Lung (tissue), 12 donors: ENCODE measurements around the gene EEA1. TPM values are rescaled to one million over a fixed set of nuclear protein-coding genes. Genes with fewer than 3 reads are reported as not detected.

Experiments
- ATAC-seq: fragments of 200-7000 bp; cut with Tn5 transposase; one replicate; pipeline ENCODE4 v1.9.1; 2020; ENCODE audit warnings: moderate number of reproducible peaks; ENCODE audit not compliant: insufficient read depth, low FRiP score
- DNase-seq, 3 donors: peaks; one replicate each; pipeline ENCODE4 v3.0.0-alpha.2; 2013 to 2017
- H3K27ac ChIP-seq, 2 donors: one replicate each; pipeline ENCODE4 v1.5.1; 2013; ENCODE audit warnings: mild to moderate bottlenecking in 2 of 2, moderate library complexity in 2 of 2, control low read depth in 1 of 2, inconsistent platforms in 1 of 2, low read depth in 1 of 2, low read length in 1 of 2
- H3K27me3 ChIP-seq, 3 donors: one replicate each; pipeline ENCODE4 v1.5.1; 2013; ENCODE audit warnings: low read length in 2 of 3; ENCODE audit not compliant: control insufficient read depth in 3 of 3, insufficient read depth in 3 of 3
- H3K36me3 ChIP-seq, 4 donors: one replicate each; pipeline ENCODE4 v1.5.1; 2013; ENCODE audit warnings: low read length in 4 of 4, mild to moderate bottlenecking in 1 of 4, moderate library complexity in 1 of 4; ENCODE audit not compliant: control insufficient read depth in 4 of 4, insufficient read depth in 4 of 4
- H3K4me1 ChIP-seq, 5 donors: one replicate each; pipeline ENCODE4 v1.5.1; 2013; ENCODE audit warnings: low read length in 5 of 5, mild to moderate bottlenecking in 2 of 5, moderate library complexity in 1 of 5; ENCODE audit not compliant: control insufficient read depth in 5 of 5, insufficient read depth in 5 of 5
- H3K4me3 ChIP-seq: one replicate; pipeline ENCODE4 v1.5.1; 2013; ENCODE audit warnings: mild to moderate bottlenecking, control low read depth, moderate library complexity
- H3K9ac ChIP-seq, 2 donors: one replicate each; pipeline ENCODE4 v1.5.1; 2013; ENCODE audit warnings: low read length in 2 of 2, control low read depth in 1 of 2; ENCODE audit not compliant: insufficient read depth in 1 of 2
- H3K9me3 ChIP-seq, 4 donors: one replicate each; pipeline ENCODE4 v1.5.1; 2013; ENCODE audit warnings: low read length in 3 of 4, mild to moderate bottlenecking in 1 of 4, moderate library complexity in 1 of 4; ENCODE audit not compliant: control insufficient read depth in 4 of 4, insufficient read depth in 3 of 4
- WGBS, 2 donors: extraction: QIAGEN DNeasy Blood & Tissue Kit; methylation state at CpG; one replicate each; pipeline ENCODE4 v1.1.7; 2013; 5-methylcytosine and 5-hydroxymethylcytosine counted together
- polyA plus RNA-seq, 2 donors: library from polyadenylated mRNA; stranded (reverse); fragments of 200-250 nt; gene quantifications; one replicate each; pipeline ENCODE4 v1.2.1, GENCODE V29; 2013
- total RNA-seq, 2 donors: library from RNA; depleted of rRNA in 1 of 2; stranded (reverse); fragments of >200 nt in 1 of 2; gene quantifications; one replicate each; pipeline ENCODE4 v1.2.1, GENCODE V29; 2014 to 2021
- TF ChIP-seq, protein P1 (sequence below): IDR thresholded peaks from 2 replicates; pipeline ENCODE4 v1.5.1; 2012; ENCODE audit warnings: mild to moderate bottlenecking; ENCODE audit errors: control extremely low read depth, extremely low read depth
- donor health status: control.
- donor health status: control.
- donor health status: Bipolar disorder and iron deficiency.
- donor health status: healthy.
- donor health status: DM: yes; HTN: yes; CAD: no.

Gene EEA1
- total and polyA plus RNA-seq, 4 donors = 3.7 to 37.0 (median 15.8) TPM

DNA sequence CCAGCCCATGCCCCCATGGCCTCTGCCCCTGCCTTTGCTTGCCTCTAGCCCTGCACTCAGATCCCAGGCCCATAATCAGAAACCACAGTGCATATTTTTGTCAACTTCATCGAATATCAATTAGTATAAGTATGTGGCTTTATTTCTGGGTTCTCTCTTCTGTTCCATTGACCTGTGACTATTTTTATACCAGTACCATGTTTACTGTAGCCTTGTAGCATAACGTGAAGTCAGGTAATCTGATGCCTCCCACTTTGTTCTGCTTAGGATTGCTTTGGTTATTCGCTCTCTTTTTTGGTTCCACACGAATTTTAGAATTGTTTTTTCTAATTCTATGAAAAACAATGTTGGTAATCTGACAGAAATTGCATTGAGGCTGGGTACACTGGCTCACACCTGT, 14.9 kb downstream of the EEA1 start:
- no peak for ATAC-seq
- WGBS, 2 donors = 95 to 97% methylated on average over 4 of the region's 4 CpGs

DNA sequence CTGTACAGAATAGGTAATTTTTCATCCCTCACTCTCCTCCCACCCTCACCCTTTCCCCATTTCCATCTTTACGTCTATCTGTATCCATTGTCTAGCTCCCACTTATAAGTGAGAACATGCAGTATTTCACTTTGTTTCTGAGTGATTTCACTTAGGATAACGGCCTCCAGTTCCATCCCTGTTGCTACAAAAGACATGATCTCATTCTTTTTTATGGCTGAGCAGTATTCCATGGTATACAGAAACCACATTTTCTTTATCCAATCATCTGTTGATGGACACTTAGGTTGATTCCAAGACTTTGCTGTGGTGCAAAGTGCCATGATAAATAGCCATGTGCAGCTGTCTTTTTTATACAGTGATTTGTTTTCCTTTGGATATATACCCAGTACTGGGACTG, 16.4 kb downstream of the EEA1 start:
- H3K4me3 ChIP-seq = no peak overlapping the region
- TF ChIP-seq, protein P1, sequence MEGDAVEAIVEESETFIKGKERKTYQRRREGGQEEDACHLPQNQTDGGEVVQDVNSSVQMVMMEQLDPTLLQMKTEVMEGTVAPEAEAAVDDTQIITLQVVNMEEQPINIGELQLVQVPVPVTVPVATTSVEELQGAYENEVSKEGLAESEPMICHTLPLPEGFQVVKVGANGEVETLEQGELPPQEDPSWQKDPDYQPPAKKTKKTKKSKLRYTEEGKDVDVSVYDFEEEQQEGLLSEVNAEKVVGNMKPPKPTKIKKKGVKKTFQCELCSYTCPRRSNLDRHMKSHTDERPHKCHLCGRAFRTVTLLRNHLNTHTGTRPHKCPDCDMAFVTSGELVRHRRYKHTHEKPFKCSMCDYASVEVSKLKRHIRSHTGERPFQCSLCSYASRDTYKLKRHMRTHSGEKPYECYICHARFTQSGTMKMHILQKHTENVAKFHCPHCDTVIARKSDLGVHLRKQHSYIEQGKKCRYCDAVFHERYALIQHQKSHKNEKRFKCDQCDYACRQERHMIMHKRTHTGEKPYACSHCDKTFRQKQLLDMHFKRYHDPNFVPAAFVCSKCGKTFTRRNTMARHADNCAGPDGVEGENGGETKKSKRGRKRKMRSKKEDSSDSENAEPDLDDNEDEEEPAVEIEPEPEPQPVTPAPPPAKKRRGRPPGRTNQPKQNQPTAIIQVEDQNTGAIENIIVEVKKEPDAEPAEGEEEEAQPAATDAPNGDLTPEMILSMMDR = no peak
- no peaks in the 10 kb centered on the region for H3K27me3 ChIP-seq
- 95 to 100% methylated on average over 2 of the region's 2 CpGs for WGBS, 2 donors
- ATAC-seq (no peak), DNase-seq (no peak)
- no peak overlapping the region for H3K27ac ChIP-seq
- H3K4me1 ChIP-seq = peaks cover 0 to 4% (median 0%) of the 10 kb centered on the region in 5 donors
- H3K9me3 ChIP-seq = peaks cover 0 to 4% (median under 1%) of the 10 kb centered on the region in 4 donors
- no peak overlapping the region for H3K9ac ChIP-seq
- no peaks in the 10 kb centered on the region for H3K36me3 ChIP-seq

More for the DNA sequence above, 14.9 kb downstream of the EEA1 start:
- Histone ChIP-seq H3K27me3 (no peaks in the 10 kb centered on the region), H3K9ac (no peak overlapping the region), H3K4me1 (peaks cover 0 to 4% (median 0%) of the 10 kb centered on the region in 5 donors), H3K27ac (no peak overlapping the region), H3K9me3 (peaks cover 0 to 3% (median under 1%) of the 10 kb centered on the region in 4 donors), H3K4me3 (no peak overlapping the region), H3K36me3 (no peaks in the 10 kb centered on the region)
- no peak for DNase-seq
- TF ChIP-seq, protein P1 = no peak

DNA sequence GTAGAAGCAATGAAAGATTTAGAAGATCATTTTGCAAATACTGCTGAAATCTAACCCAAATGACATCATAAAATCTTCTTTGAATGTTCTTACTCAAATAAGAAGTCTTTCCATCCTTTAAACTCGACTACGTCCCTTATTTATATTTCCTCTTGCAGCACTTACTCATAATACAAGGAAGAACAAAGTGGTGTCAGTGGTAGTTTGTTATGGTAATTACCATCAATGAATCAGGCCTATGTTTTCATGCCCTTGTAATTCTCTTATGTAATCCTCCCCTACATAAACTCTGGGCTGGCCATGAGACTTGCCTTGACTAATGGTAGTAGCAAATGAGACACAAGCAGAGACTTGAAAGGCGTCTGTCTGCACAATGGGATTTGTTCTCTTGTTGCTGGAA, 17.0 kb downstream of the EEA1 start:
- DNase-seq = no peak
- H3K36me3 ChIP-seq = no peaks in the 10 kb centered on the region
- TF ChIP-seq, protein P1 = no peak
- peaks cover 0 to 4% (median under 1%) of the 10 kb centered on the region in 4 donors for H3K9me3 ChIP-seq
- H3K9ac ChIP-seq = no peak overlapping the region
- no peak overlapping the region for H3K4me3 ChIP-seq
- ATAC-seq = no peak
- no peaks in the 10 kb centered on the region for H3K27me3 ChIP-seq
- peaks cover 0 to 4% (median 0%) of the 10 kb centered on the region in 5 donors for H3K4me1 ChIP-seq
- no peak overlapping the region for H3K27ac ChIP-seq
- WGBS, 2 donors = 61 to 77% methylated on average over 3 of the region's 3 CpGs

DNA sequence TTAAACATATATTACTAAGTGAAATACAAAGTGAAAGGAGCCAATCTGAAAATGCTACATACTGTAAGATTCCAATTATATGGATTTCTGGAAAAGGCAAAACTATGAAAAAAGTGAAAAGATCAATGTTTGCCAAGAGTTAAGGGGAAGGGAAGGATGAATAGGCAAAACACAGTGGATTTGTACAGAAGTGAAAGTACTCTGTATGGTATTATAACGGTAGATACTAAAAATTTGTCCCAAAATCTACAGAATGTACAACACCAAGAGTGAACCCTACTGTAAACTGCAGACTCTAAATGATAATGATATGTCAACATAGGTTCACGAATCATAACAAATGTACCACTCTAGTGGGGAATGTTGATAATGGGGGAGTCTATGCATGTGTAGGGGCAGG, 17.8 kb downstream of the EEA1 start:
- ATAC-seq = no peak
- TF ChIP-seq, protein P1 = no peak
- H3K9me3 ChIP-seq = peaks cover 0 to 4% (median under 1%) of the 10 kb centered on the region in 4 donors

More for the DNA sequence above, 17.8 kb downstream of the EEA1 start:
- H3K4me3 ChIP-seq = no peak overlapping the region
- peaks cover 0 to 4% (median 0%) of the 10 kb centered on the region in 5 donors for H3K4me1 ChIP-seq
- DNase-seq = no peak
- H3K27me3 ChIP-seq = no peaks in the 10 kb centered on the region
- no peak overlapping the region for H3K27ac ChIP-seq
- H3K9ac ChIP-seq = no peak overlapping the region
- WGBS, 2 donors = 62 to 80% methylated on average over 2 of the region's 2 CpGs
- no peaks in the 10 kb centered on the region for H3K36me3 ChIP-seq
